Panc1 (cell line): ENCODE data around the gene FGD3.

ENCODE experiments used
- TF ChIP-seq, protein P1 (sequence below): fragments of 450-650 bp; IDR thresholded peaks from 2 replicates; pipeline ENCODE4 v1.5.1; 2017; ENCODE audit warnings: mild to moderate bottlenecking
- TF ChIP-seq, protein P2 (sequence below), 2 experiments: IDR thresholded peaks; 2 replicates each; pipeline ENCODE4 v1.6.1; 2011 to 2012; ENCODE audit warnings: low read depth in 2 of 2, control low read depth in 1 of 2, low read length in 1 of 2, mild to moderate bottlenecking in 1 of 2, moderate library complexity in 1 of 2; ENCODE audit not compliant: insufficient read depth in 1 of 2

DNA sequence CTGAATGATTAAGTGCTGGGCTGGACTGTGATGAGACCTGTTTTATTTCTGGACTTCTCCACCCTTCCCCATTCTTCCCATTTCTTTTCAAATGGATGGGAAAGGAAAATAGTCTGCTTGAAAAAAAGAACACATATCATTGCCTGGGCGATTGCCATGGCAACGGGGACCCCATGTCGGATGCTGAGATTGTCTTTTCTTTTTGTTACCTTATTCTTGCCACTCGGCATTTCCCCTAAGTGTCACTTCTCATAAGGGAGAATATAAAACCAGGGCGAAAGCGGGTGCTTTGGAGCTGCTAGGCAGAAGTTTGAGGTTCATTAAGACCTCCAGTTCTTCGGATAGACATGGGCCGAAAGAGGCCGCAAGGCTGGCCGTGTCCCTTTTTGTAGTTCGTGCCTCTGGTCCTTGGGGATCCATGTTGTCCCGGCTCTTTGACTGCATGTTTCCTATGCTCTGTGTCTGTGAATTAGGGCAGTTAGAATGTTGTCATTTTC, 763 bp downstream of the FGD3 start:
- TF ChIP-seq, protein P1, sequence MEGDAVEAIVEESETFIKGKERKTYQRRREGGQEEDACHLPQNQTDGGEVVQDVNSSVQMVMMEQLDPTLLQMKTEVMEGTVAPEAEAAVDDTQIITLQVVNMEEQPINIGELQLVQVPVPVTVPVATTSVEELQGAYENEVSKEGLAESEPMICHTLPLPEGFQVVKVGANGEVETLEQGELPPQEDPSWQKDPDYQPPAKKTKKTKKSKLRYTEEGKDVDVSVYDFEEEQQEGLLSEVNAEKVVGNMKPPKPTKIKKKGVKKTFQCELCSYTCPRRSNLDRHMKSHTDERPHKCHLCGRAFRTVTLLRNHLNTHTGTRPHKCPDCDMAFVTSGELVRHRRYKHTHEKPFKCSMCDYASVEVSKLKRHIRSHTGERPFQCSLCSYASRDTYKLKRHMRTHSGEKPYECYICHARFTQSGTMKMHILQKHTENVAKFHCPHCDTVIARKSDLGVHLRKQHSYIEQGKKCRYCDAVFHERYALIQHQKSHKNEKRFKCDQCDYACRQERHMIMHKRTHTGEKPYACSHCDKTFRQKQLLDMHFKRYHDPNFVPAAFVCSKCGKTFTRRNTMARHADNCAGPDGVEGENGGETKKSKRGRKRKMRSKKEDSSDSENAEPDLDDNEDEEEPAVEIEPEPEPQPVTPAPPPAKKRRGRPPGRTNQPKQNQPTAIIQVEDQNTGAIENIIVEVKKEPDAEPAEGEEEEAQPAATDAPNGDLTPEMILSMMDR: no peak
- TF ChIP-seq, protein P2, sequence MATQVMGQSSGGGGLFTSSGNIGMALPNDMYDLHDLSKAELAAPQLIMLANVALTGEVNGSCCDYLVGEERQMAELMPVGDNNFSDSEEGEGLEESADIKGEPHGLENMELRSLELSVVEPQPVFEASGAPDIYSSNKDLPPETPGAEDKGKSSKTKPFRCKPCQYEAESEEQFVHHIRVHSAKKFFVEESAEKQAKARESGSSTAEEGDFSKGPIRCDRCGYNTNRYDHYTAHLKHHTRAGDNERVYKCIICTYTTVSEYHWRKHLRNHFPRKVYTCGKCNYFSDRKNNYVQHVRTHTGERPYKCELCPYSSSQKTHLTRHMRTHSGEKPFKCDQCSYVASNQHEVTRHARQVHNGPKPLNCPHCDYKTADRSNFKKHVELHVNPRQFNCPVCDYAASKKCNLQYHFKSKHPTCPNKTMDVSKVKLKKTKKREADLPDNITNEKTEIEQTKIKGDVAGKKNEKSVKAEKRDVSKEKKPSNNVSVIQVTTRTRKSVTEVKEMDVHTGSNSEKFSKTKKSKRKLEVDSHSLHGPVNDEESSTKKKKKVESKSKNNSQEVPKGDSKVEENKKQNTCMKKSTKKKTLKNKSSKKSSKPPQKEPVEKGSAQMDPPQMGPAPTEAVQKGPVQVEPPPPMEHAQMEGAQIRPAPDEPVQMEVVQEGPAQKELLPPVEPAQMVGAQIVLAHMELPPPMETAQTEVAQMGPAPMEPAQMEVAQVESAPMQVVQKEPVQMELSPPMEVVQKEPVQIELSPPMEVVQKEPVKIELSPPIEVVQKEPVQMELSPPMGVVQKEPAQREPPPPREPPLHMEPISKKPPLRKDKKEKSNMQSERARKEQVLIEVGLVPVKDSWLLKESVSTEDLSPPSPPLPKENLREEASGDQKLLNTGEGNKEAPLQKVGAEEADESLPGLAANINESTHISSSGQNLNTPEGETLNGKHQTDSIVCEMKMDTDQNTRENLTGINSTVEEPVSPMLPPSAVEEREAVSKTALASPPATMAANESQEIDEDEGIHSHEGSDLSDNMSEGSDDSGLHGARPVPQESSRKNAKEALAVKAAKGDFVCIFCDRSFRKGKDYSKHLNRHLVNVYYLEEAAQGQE (IDR thresholded peaks at IDR 0.05; ENCODE audit: insufficient read depth in 1 of 2, low read depth in 2 of 2, low read length in 1 of 2): no peak
